Hepatic stellate cell (primary cell): ENCODE measurements around the gene PQBP1.
"Not testable (repeated sequence)": the region's sequence is repeated elsewhere in the genome, so short reads cannot be mapped to it uniquely, and the experiment has no call there.

Experiments used
- DNase-seq: peaks from one replicate; pipeline ENCODE4 v3.0.0; 2011; ENCODE audit warnings: low spot score

Gene PQBP1, protein sequence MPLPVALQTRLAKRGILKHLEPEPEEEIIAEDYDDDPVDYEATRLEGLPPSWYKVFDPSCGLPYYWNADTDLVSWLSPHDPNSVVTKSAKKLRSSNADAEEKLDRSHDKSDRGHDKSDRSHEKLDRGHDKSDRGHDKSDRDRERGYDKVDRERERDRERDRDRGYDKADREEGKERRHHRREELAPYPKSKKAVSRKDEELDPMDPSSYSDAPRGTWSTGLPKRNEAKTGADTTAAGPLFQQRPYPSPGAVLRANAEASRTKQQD

GRCh38 chrX:48897625-48898306, at the start of gene PQBP1, which contains the start of gene TIMM17B:
TSS of gene PQBP1 (plus strand) at chrX:48897930. CDS start at chrX:48898510, 580 bp downstream.
TSS of gene TIMM17B (minus strand) at chrX:48897768. CDS start at chrX:48897749, 19 bp downstream.
- DNase-seq = peak; percentile 90

DNA sequence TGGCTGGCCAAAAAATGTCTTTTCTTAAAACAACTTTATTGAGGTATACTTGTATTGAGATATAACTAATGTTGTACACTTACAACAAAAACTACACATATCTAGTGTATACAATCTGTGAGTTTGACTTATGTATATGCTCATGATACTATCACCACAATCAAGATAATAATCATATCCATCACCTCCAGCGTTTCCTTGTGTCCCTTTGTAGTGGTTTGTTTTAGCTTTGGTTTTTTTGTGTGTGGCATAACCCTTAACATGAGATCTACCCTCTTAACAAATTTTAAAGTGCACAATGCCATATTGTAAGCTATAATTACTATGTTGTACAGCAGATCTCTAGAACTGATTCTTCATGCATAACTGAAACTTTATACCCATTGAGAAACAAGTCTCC, 48.9 kb upstream of the PQBP1 start:
- no peak for DNase-seq

DNA sequence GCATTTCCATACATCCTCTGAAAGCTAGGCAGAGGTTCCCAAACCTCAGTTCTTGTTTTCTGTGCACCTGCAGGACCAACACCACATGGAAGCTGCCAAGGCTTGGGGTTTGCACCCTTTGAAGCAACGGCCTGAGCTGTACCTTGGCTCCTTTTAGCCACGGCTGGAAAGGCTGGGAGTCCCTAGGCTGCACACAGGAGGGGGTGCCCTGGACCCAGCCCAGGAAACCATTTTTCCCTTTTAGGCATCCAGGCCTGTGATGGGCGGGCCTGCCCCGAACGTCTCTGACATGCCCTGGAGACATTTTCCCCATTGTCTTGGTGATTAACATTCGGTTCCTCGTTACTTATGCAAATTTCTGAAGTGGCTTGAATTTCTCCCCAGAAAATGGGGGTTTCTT, 44.9 kb upstream of the PQBP1 start:
- no peak for DNase-seq

DNA sequence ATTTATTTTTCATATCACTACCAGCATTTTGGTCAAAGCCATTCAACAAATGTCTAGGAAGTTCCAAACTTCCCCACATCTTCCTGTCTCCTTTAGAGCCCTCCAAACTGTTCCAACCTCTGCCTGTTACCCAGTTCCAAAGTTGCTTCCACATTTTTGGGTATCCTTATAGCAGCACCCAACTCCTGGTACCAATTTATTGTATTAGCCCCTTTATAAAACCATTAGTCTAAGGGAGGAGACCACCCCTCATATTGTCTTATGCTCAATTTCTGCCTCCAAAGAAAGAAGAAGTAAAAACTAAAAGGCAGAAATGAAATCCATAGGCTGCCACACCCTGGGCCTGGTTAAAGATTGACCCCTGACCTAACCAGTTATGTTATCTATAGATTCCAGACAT, 44.2 kb upstream of the PQBP1 start:
- DNase-seq = not testable (repeated sequence)

DNA sequence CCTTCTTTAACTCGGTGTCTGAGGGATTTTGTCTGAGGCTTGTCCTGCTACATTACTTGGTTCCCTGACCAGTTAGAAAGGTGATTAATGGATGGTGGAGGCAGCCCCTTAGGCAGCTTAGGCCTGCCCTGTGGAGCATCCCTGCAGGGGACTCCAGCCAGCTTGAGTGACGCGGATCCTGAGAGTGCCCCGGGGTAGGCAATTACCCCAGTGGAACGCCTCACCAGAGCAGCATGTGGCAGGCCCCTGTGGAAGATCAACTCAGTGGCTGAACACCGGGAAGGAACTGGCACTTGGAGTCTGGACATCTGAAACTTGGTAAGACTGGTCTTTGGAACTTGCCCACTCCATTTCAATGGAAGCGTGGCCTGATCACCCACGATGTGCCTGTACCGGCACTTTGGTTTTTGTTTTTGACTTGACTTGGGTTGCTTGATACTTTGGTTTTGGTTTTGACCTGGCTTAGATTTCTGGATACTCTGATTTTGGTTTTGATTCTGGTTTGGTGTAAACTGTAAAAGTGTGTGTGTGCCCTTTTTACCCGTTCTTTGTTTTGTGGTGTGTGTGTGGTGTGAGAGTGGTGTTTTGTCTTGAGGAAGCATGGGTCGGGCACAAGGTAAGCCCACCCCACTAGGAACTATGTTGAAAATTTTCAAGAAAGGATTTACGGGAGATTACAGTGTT, 43.5 kb upstream of the PQBP1 start:
- DNase-seq = not testable (repeated sequence)

DNA sequence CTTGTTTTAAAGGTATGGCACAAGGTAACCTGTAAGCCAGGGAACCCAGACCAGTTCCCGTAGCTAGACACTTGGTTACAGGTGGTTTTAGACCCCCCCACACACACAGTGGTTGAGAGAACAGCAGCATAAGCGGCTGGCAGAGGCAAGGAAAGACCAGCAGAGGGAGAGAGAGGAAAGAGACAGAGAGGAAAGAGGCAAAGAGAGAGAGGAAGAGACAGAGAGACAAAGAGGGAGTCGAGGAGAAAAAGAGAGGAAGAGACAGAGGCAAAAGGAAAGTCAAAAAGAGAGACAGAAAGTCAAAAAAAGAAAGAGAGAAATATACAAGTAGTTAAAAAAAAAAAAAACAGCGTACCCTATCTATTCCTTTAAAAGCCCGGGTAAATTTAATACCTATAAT, 42.8 kb upstream of the PQBP1 start:
- DNase-seq = no peak

DNA sequence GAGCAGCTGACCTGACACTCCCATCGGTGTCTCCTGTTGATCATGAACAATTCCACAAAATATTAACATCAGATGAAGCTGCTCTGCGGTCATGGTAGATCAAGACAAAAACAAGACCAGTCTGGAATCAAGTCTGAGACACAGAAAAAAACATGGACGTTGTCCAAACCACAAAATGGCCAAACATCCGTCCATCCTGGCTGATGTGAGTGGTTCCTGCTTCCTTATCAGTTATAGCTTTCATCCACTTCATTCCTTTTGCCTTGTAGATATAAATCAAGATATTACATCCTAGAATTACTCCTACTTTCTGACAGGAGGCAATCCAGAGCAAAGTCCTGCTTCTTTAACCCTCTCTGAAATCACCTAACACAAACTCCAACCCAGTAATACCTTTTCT, 33.5 kb upstream of the PQBP1 start:
- peak; percentile 29 for DNase-seq

DNA sequence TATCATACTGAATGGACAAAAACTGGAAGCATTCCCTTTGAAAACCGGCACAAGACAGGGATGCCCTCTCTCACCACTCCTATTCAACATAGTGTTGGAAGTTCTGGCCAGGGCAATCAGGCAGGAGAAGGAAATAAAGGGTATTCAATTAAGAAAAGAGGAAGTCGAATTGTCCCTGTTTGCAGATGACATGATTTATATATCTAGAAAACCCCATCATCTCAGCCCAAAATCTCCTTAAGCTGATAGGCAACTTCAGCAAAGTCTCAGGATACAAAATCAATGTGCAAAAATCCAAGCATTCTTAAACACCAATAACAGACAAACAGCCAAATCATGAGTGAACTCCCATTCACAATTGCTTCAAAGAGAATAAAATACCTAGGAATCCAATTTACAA, 25.7 kb upstream of the PQBP1 start:
- DNase-seq = not testable (repeated sequence)

- not testable (repeated sequence) for DNase-seq
Measured at GRCh38 chrX:48876944-48877343, 20.8 kb upstream of the PQBP1 start.

- peak; percentile 1 for DNase-seq
Measured at GRCh38 chrX:48883729-48884128, 14.0 kb upstream of the PQBP1 start.

DNA sequence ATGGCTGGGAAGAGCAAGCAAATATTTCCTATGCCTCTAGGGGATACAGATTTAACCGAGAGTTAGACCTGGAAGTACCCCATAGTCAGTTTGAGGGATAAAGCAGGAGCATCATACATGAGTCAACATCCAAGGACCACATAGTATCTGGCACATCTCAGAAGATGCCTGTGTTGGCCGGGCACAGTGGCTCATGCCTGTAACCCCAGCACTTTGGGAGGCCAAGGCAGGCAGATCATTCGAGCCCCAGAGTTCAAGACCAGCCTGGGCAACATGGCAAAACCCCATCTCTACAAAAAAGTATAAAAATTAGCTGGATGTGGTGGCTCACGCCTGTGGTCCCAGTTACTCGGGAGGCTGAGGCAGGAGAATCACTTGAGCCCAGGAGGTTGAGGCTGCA, 11.1 kb upstream of the PQBP1 start:
- not testable (repeated sequence) for DNase-seq

- no peak for DNase-seq
Measured at GRCh38 chrX:48890296-48890925, 7.3 kb upstream of the PQBP1 start.

GRCh38 chrX:48890934-48891401, 6.8 kb upstream of the PQBP1 start:
- DNase-seq = no peak

DNA sequence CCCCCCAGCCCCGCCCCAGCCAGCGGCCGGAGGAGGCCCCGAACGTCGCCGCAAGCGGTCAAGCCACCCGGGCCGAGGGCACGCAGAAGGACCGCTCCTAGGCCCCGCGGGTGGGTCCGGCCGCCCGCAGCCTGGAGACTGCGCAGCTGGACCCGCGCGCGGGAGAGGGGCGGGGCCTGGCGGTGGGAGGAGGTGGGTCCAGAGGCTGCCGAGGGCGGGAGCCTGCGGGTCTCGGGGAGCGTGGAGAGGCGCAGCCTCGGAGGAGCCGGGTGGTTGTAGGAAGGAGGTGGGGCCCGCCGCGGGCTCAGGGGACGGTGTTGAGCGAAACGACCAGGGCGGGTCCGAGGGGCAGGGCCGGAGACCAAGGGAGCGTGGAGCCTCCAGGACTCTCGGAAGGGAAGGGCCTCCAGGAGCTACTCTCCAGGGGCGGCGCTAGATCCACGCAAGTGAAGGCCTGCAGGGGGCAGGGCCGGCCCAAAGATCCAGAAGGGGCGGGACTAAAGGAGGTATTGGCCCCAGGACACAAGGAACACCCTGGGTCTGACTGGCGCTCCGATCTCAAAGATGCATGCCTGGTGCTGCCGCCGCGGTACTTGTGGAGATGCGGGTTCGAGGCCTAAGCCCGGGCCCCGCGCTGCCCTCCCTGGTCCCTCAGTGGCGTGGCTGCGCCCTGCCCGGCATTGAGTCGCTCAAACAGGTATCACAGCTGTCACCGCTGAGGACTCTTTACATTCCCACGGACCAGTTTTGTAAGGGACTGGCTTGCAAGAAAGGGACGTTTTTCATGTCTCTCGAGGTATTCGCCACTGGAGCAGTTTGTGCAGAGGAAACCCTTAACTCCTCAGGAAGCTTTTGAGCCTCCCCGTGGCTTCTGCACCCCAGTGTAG, 6.1 kb upstream of the PQBP1 start:
- peak; percentile 77 for DNase-seq

DNA sequence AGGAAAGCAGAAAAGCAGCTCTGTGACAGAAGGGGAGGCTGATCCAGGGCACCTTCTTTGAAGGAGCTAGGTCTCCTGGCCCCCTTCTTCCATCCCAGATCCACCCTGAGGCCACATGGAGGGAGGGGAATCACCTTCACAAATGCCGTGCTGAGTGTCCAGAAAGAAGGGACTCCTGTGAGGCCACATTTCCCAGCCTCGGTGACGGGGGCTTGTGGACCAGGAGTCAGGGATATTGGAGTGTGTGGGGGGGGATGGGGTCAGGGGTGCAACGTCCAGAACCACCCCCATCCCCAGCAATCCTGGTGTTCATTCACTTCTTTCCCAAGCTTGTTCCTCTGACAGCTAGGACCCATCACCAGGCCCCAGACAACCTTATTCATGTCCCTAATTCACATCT, 4.8 kb upstream of the PQBP1 start:
- no peak for DNase-seq

DNA sequence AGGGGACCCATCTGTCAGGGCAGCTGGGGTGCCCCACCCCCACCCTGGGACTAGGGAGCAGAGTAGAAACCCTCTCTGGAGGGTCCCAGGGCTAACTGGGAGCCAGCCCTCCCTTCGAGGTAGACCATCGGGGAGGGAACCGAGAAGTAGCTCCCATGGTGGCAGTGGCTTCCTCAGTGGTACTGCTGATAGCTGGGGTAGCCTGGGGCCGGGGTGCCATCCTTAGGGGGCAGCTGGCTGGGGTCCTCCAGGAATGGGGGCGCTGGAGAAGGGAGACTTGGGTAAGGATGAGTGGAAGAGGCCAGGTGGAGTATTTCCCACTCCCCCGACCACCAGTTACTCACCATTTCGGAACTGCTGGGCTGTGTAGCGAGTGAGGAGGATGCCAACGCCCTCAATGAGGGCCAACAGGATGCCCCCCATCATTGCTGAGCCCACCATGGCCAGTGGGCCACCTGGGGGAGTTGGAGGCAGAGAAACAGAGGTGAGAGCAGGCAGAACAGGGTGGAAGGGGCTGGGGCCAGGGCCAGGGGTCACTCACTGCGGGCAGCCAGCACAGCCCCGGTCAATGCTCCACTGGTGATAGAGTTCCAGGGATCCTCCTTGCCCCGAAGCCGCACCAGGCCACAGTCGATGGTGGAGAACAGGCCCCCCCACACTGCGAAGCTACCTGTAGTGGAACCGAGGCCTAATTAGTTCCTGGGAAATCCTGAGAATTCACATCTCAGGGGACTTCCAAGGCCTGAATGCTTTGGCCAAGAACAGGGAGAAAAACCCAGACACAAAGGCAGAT, 4.0 kb upstream of the PQBP1 start:
- no peak for DNase-seq

DNA sequence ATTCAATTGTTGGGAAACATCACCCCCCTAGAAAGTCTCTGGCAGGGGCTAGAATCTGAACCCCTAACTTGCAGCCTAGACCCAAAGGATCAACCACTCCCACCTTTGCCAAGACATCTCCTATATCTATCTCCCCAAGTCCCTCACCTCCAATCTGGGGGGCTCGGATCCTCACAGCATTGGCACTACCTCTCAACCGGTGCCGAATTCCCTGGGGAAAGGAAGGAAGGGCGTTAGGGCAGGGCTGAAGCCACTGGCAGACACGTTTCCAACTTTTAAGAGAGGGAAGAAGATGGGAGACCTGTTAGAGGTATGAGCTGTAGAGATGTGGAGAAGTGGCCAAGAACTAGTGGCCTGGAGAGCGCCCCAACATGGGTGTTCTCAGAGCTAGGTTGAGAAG, 2.8 kb upstream of the PQBP1 start:
- DNase-seq = no peak

DNA sequence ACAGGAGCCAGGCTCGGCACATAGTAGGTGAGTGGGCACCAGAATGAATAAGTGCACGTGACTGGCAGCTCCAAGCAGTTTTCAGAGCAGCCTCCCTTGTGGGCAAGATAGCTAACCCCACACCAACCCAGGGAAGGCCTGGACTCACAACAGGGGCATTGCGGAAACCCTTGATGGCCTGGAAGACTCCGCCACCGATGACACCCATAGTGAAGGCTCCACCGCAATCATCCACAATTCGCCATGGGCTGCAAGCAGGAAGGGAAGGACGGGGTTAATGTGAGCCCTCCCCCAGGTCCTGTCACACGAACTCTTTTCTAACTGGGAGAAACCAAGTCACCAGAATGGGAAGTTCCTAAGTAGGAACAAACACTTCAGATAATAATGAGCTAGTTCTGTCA, 1.1 kb upstream of the PQBP1 start:
- peak; percentile 31 for DNase-seq

DNA sequence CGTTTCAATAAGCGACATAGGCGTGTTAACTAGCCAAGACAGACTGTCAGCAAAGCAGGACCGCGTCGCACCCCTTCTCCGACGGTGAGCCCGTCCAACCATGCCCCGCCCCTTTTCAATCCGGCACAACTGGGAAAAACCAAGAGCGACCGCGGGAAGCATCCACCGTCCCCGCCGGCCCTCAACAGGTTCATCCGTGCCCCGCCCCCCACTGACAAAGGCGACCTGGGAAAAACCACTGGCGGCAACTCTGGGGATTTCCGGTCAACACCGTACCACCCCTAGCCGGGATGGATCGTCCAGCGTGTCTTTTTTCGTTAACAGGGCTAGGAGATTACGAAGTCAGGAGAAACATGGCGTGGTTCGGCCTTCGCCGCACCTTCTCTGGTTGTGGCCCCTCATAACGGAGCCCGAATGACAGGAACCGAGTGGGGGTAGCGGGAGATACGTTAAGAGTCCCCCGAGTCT, 539 bp upstream of the PQBP1 start:
- peak; percentile 60 for DNase-seq

DNA sequence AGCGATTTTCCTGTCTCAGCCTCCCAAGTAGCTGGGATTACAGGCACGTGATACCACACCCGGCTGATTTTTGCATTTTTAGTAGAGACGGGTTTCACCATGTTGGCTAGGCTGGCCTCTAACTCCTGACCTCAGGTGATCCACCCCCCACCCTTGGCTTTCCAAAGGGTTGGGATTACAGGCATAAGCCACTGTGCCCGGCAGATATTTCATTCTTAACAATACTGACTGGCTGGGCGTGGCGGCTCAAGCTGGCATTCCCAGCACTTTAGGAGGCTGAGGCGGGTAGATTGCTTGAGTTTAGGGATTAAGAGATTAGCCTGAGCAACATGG, 1.3 kb downstream of the PQBP1 start:
- DNase-seq = no peak

DNA sequence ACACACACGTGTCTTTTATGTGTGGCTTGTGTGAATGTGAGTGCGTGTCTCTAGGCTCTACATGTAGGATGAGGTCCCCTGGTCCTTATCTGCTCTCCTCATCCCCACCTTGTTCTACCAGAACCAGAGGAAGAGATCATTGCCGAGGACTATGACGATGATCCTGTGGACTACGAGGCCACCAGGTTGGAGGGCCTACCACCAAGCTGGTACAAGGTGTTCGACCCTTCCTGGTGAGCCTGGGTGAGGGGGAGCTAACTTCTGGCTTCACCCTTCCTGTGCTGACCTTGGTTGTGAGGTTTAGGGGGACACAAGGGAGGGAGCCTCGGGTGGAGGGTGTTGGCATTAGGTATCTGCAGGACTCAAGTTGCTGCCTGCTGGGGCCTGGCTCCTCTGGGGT, 3.3 kb downstream of the PQBP1 start:
- DNase-seq = no peak
